Measurements from ENCODE around the gene DESI2. TPM values are rescaled to one million over a fixed set of nuclear protein-coding genes. Genes with fewer than 3 reads are reported as not detected.
"Not testable (repeated sequence)": the region's sequence is repeated elsewhere in the genome, so short reads cannot be mapped to it uniquely, and the experiment has no call there.

Gene DESI2
- total RNA-seq, 2 donors from 2014 or later, result 28.4 to 31.6 TPM

DNA sequence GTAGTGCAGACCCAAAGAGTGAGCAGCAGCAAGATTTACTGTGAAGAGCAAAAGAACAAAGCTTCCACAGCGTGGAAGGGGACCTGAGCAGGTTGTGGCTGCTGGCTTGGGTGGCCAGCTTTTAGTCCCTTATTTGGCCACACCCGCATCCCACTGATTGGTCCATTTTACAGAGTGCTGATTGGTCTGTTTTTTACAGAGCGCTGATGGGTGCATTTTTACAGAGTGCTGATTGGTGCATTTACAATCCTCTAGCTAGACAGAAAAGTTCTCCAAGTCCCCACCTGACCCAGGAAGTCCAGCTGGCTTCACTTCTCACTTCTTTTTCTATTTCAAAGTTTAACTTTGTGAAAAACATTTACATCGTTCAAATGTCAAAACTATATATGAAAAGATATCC is 29.2 kb downstream of the DESI2 start:
- intact Hi-C loops (cut with DNase I), result not testable (repeated sequence)

GRCh38 chr1:244695937-244696336 is 43.0 kb downstream of the DESI2 start:
- DNase-seq (ENCODE audit: low spot score), result no peak
- intact Hi-C loops (cut with DNase I), result no loop called here

More for the DNA sequence above, 29.2 kb downstream of the DESI2 start:
- not testable (repeated sequence) for DNase-seq (ENCODE audit: low spot score)

- no peak for DNase-seq (ENCODE audit: low spot score)
- intact Hi-C loops (cut with DNase I), result no loop called here
These were observed 46.8 kb downstream of the DESI2 start for GRCh38 chr1:244699741-244700140.

DNA sequence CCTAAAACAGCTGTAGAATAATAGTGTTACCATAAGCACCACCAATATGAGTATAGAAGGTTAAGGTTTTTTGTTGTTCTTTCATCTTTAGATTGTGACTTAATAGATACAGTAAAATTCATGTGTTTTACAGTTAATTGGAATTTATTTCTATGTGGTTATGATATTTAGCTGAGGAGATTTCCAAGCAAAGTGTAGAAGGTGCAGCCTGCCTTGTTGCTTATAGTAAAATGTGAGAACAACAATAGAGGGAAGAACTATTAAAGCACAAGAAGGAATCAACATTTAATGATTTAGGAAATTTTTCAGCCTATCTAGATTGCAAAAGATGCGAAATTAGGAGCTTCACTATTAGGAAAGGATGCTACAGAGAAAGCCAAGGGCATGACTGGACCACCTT is 47.9 kb downstream of the DESI2 start:
- intact Hi-C loops (cut with DNase I), result no loop called here
- no peak for DNase-seq (ENCODE audit: low spot score)

GRCh38 chr1:244702620-244703019 is 49.7 kb downstream of the DESI2 start:
- intact Hi-C loops (cut with DNase I), result no loop called here
- no peak for DNase-seq (ENCODE audit: low spot score)

DNA sequence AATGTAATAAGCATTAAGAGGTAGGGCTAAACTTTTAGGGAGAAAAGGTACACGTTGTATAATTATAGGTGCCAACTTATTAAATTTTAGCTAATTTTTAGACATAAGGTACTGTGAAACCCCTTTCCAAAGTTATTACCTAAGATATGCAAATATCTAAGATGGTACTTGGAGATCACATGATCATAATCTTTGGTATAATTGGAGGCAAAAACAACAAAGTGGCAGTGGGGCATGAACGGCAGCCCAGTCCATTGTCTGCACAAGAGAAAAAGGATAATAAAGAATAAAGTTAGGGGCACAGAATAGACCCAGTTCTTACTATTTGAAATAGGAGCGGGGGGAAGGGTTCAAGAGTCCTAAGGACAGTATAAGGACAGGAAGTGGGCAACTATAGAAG is 51.2 kb downstream of the DESI2 start:
- intact Hi-C loops (cut with DNase I), result no loop called here
- DNase-seq (ENCODE audit: low spot score), result no peak

DNA sequence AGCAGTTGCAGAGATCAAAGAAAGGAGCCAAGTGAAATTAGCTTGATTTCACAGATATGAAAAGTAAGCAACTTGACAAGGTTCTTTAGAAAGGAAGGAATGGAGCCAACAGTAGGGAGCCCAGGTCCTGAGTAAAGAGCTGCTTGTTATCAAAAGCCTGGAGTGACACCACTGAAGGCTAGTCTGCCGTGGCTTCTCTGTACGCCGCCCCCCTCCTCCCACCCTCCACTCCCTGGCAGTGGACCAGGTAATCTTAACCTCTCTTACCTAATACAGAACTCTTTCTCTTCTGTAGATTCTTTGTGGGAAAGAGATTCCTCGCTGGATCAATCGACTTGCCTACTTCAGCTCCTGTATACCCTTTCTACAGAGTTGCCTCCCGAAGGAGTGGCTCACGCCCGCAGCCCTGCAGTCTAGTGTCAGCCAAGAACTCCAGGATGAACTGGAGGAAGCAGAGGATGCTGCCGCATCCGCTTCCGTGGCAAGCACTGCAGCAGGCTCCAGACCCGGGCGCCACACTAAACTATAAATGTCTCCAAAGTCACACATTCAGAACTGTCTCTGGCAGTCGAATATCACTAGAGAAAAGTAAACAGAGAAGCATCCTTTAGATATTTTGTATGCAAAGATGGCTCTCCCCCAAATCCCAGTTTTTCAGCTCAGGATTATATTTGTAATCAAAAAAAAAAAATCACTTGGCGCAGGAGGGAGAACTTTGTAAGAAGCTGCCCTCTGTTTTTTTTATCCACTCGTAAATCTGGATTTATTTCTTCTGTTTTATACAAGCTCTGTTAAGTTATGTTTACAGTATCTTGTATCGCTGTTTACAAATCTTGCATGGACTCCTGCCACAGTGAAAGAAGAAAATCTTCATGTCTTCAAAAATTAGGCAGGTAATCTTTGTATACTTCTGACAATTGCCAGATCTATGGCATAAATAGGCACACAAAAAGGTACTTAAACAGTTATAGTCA is 52.6 kb downstream of the DESI2 start:
- intact Hi-C loops (cut with DNase I), result no loop called here
- no peak for DNase-seq (ENCODE audit: low spot score)

GRCh38 chr1:244709076-244709475 is 56.1 kb downstream of the DESI2 start:
- DNase-seq (ENCODE audit: low spot score), result no peak
- intact Hi-C loops (cut with DNase I), result no loop called here

DNA sequence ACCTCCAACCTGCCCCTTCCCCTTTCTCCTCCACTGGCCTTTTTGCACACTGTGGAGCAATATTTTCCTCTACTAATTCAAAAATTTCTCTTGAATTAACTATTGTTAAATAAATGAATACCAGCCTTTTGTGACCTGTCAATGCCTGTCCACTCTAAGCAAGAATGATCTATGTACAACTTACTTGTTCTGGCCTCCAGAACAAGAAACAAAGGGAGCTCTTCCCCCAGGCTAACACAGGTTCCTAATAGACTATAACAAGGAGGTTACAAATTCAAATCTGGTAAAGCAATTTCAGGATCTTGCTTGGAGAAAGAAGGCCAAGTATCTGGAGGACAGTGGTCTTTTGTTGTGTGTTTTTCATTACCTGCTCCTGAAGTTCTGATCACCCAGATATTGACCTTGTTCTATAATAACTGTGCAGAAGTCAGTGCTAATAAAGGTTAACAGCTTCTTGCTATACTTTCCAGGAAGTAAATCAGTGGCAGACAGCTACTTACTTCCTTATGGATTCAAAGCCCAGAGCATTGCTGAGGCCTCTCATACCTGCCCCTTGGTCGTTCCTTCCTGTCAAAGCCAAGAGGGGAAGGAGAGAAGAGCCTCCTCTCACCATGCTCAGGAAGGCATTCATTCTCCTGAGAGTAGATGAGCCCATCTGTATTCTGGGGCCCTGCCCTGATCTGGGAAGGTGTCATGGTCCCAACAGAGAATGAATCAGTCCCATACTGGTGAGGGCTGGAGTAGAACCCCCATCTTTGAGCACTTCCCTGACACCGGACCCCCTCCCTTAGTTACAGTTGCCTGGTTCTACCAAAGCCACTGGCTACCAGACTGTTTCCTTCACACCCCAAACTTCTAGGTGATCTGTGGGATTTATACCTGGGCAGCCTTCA is 56.8 kb downstream of the DESI2 start:
- no peak for DNase-seq (ENCODE audit: low spot score)
- intact Hi-C loops (cut with DNase I), result no loop called here

DNA sequence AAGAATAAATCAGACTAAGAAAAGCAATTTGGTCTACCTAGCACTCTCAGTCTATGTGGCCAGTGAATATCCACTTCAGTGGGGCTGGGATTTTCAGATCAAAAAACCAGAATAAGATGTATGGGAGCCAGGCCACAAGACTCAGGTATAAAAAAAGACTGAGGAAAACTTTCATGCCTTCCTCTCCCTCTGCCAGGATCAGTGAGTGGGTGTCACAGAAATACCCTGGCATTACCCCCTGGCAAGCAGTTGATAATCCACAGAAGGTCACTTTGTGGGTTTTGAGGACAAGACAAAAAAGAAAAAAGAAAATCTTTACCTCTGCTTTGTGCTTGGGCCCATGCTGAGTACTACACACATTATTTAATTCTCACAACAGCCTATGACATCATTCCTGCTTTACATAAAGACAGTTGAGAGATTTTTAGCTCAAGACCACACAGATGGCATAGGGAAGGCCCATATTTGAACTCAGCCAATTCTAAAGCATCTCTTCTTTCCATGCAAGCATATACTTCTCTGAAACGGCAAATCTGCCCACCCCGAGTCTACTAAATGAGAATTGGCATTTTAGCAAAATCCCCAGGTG is 57.6 kb downstream of the DESI2 start:
- intact Hi-C loops (cut with DNase I), result no loop called here
- no peak for DNase-seq (ENCODE audit: low spot score)

GRCh38 chr1:244712669-244713068 is 59.7 kb downstream of the DESI2 start:
- intact Hi-C loops (cut with DNase I), result no loop called here
- no peak for DNase-seq (ENCODE audit: low spot score)

DNA sequence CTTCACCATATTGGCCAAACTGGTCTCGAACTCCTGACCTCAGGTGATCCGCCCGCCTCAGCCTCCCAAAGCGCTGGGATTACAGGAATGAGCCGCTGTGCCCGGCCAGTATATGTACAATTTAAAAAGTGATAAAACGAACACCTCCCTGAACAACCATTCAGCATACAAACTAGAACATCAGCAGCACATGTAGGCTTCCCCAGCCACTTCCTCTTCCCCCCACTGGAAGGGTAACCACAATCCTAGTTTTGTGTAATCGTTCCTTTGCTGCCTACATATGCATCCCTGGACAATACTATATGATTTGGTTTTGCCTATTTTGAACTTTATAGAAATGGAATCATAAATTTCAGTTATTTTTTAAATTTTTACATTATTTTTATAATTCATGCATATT is 60.4 kb downstream of the DESI2 start:
- no peak for DNase-seq (ENCODE audit: low spot score)

GRCh38 chr1:244727871-244728474 is 75.0 kb downstream of the DESI2 start:
- DNase-seq (ENCODE audit: low spot score), result no peak
- intact Hi-C loops (cut with DNase I), result no loop called here

More for the DNA sequence above, 60.4 kb downstream of the DESI2 start:
- intact Hi-C loops (cut with DNase I), result no loop called here

DNA sequence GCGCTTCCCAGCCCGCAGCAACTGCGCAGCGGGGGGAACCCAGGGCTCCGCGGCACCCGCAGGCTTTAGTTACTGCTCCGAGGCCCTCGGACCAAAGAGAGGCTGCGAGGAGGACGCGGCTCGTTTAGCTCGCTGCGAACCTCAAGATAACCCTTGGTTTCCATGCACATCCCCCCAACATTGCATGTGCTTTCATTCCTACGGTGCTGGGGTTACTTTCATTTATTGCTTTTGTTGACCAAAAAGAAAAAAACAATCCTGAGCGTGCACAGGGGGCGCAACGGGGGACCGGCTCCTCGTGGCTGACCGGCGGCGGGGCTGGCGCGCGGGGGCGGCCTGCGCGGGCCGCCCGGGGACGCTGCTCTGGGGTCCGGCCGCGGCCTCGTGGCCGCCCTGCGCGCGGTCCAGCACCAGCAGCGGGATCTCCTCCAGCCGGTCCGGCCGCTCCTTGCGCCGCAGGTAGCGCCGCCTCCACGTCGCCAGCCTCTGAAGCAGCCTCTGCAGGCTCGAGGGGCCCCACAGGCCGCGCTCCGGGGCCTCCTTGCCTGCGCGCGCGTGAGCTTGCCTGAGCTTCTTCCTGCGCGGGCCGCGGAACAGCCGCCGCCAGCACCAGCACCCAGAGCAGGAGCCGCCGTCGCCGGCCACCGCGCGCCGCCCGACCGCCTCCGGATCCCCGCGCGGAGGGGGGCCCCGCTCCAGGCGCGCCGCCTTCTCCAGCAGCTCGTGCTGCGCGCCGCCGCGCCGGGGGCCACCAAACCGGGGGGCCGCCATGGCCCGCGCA is 77.4 kb downstream of the DESI2 start:
- DNase-seq (ENCODE audit: low spot score), result no peak
- intact Hi-C loops (cut with DNase I), result loop anchor here in 1 of 2 donors (1.0 kb wide), 1 partner anchor 77 kb away; the partner anchor contains the start of gene DESI2

- DNase-seq (ENCODE audit: low spot score), result no peak
- intact Hi-C loops (cut with DNase I), result loop anchor here in 1 of 2 donors (1.0 kb wide), 1 partner anchor 78 kb away; the partner anchor contains the start of gene DESI2
These were observed 78.1 kb downstream of the DESI2 start for GRCh38 chr1:244730934-244731434.

DNA sequence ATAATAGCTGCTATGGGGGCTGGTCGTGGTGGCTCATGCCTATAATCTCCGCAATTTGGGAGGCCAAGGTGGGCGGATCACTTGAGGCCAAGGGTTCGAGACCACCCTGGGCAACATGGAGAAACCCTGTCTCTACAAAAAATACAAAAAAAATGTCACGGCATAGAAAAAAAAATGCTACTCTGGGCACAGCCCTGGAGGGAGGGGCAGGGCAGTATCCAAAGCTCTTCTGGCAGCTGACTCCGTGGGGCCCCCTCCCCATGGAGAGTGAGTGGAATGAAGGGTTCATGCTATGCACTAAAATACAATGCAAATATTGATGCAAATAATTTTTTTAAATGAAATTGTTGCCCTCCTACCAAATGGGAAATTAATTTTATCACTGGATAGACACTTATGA is 78.7 kb downstream of the DESI2 start:
- DNase-seq (ENCODE audit: low spot score), result no peak
- intact Hi-C loops (cut with DNase I), result no loop called here

- no peak for DNase-seq (ENCODE audit: low spot score)
- intact Hi-C loops (cut with DNase I), result no loop called here
These were observed 80.0 kb downstream of the DESI2 start for GRCh38 chr1:244732851-244733450.

- DNase-seq (ENCODE audit: low spot score), result no peak
- intact Hi-C loops (cut with DNase I), result no loop called here
These were observed 82.5 kb downstream of the DESI2 start for GRCh38 chr1:244735404-244735803.
